CD4-positive, alpha-beta T cell (primary cell): ENCODE results near the gene AUTS2. TPM values are rescaled to one million over a fixed set of nuclear protein-coding genes. Genes with fewer than 3 reads are reported as not detected.

Source experiments
- ATAC-seq: fragments of 200-7000 bp; cut with Tn5 transposase; one replicate; pipeline ENCODE4 v1.10.0; 2022; ENCODE audit warnings: mild to moderate bottlenecking; ENCODE audit not compliant: poor library complexity
- CTCF ChIA-PET: fragments of 350-600 bp; sonication (Branson Sonifier 250); formaldehyde crosslinking; loops from one replicate; lab custom pipeline; 2021; ENCODE audit warnings: antibody characterized with exemption, inconsistent platforms; lab: Charles Lee
- POLR2A ChIA-PET: fragments of 350-600 bp; sonication (Branson Sonifier 250); formaldehyde crosslinking; loops from one replicate; lab custom pipeline; 2021; ENCODE audit warnings: antibody characterized with exemption, inconsistent platforms; lab: Charles Lee
- DNase-seq, 14 experiments: peaks; one replicate each; pipeline ENCODE4 v3.0.0-alpha.2; 2013 to 2020; ENCODE audit warnings: mixed read lengths in 2 of 14
- H3K27ac ChIP-seq, 2 donors: one replicate each; pipeline versions ENCODE4 v1.5.1 to v1.7.0; 2013; ENCODE audit warnings: low read length in 2 of 2, low read depth in 1 of 2, mild to moderate bottlenecking in 1 of 2
- H3K27me3 ChIP-seq, 2 experiments: 1 replicate in 1 of 2; 2 replicates in 1 of 2; pipeline versions ENCODE4 v1.6.1 to v1.7.0; 2013; ENCODE audit warnings: low read length in 2 of 2, control low read depth in 1 of 2, mild to moderate bottlenecking in 1 of 2, moderate library complexity in 1 of 2; ENCODE audit not compliant: insufficient read depth in 2 of 2, control insufficient read depth in 1 of 2
- H3K36me3 ChIP-seq: one replicate; pipeline ENCODE4 v1.6.1; 2013; ENCODE audit warnings: low read length, control low read depth; ENCODE audit not compliant: insufficient read depth
- H3K4me1 ChIP-seq: one replicate; pipeline ENCODE4 v1.6.1; 2013; ENCODE audit warnings: low read length, control low read depth; ENCODE audit not compliant: insufficient read depth
- H3K4me3 ChIP-seq: one replicate; pipeline ENCODE4 v1.5.1; 2013; ENCODE audit warnings: mild to moderate bottlenecking, low read length, moderate library complexity
- H3K9me3 ChIP-seq, 2 experiments: 1 replicate in 1 of 2; 2 replicates in 1 of 2; pipeline versions ENCODE4 v1.6.1 to v1.7.0; 2013; ENCODE audit warnings: low read length in 2 of 2, mild to moderate bottlenecking in 2 of 2, control low read depth in 1 of 2, moderate library complexity in 1 of 2; ENCODE audit not compliant: control insufficient read depth in 1 of 2, insufficient read depth in 1 of 2
- H3K27ac Mint-ChIP-seq: one replicate; pipeline ENCODE4 v1.8.0; 2020; ENCODE audit warnings: mixed read lengths
- H3K27me3 Mint-ChIP-seq: one replicate; pipeline ENCODE4 v1.8.0; 2021; ENCODE audit warnings: mixed read lengths
- H3K36me3 Mint-ChIP-seq: one replicate; pipeline ENCODE4 v1.8.0; 2021; ENCODE audit warnings: low read depth, mixed read lengths
- H3K4me1 Mint-ChIP-seq: one replicate; pipeline ENCODE4 v1.8.0; 2021; ENCODE audit warnings: low read depth, mixed read lengths
- H3K4me3 Mint-ChIP-seq: one replicate; pipeline ENCODE4 v1.8.0; 2020; ENCODE audit warnings: mild to moderate bottlenecking, mixed read lengths
- H3K9me3 Mint-ChIP-seq: one replicate; pipeline ENCODE4 v1.8.0; 2020; ENCODE audit warnings: mixed read lengths
- intact Hi-C, 2 experiments: fragments of 100-400 bp; cut with DNase I in 1 of 2; cut with micrococcal nuclease in 1 of 2; formaldehyde crosslinking; loops; one replicate each; pipeline versions ENCODE4 v1.15.1 to v1.9.0; 2023 to 2025; cut with DNase I, micrococcal nuclease
- total RNA-seq, 174 experiments: library from RNA in 2 of 174; stranded (reverse) in 2 of 174; gene quantifications; one replicate each; pipeline ENCODE4 v1.2.3 and lab custom pipeline; 2021 to 2026
- TF ChIP-seq, protein P1 (sequence below): fragments of 200-600 bp; IDR thresholded peaks from one replicate; pipeline ENCODE4 v1.8.0; 2022; ENCODE audit warnings: antibody characterized with exemption, mild to moderate bottlenecking

AUTS2 gene
- total RNA-seq, 2 experiments from 2014 or later, result 43.6 to 47.6 TPM

DNA sequence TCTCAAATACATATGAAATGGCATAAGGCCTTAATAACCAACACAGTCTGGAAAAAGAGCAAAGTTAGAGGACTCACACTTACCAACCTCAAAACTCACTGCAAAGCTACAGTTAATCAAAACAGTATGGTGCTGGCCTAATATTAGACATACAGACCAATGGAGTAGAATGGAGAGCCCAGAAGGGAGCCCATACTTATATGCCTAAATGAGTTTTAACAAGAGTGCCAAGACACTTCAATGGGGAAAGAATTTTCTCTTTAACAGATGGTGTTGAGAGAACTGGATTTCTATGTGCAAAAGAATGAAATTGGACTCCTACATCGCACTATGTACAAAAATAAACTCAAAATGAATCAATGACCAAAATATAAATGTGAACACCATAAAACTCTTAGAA is 522.6 kb downstream of the AUTS2 start:
- Histone ChIP-seq H3K27ac (no peak overlapping the region), H3K4me3 (no peak overlapping the region), H3K27me3 (no peaks in the 10 kb centered on the region), H3K36me3 (no peaks in the 10 kb centered on the region), H3K4me1 (no peaks in the 10 kb centered on the region), H3K9me3 (peaks cover 11 to 22% of the 10 kb centered on the region in 2 experiments)
- peaks cover 24% of the 10 kb centered on the region for H3K9me3 Mint-ChIP-seq
- ChIA-PET CTCF (no interaction called here), POLR2A (no interaction called here)
- ATAC-seq (no peak), DNase-seq (no peak)
- H3K4me3 Mint-ChIP-seq, result no peak overlapping the region
- TF ChIP-seq, protein P1, sequence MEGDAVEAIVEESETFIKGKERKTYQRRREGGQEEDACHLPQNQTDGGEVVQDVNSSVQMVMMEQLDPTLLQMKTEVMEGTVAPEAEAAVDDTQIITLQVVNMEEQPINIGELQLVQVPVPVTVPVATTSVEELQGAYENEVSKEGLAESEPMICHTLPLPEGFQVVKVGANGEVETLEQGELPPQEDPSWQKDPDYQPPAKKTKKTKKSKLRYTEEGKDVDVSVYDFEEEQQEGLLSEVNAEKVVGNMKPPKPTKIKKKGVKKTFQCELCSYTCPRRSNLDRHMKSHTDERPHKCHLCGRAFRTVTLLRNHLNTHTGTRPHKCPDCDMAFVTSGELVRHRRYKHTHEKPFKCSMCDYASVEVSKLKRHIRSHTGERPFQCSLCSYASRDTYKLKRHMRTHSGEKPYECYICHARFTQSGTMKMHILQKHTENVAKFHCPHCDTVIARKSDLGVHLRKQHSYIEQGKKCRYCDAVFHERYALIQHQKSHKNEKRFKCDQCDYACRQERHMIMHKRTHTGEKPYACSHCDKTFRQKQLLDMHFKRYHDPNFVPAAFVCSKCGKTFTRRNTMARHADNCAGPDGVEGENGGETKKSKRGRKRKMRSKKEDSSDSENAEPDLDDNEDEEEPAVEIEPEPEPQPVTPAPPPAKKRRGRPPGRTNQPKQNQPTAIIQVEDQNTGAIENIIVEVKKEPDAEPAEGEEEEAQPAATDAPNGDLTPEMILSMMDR, result no peak
- H3K4me1 Mint-ChIP-seq, result no peaks in the 10 kb centered on the region
- H3K27me3 Mint-ChIP-seq, result no peaks in the 10 kb centered on the region
- intact Hi-C loops, result no loop called here
- no peaks in the 10 kb centered on the region for H3K36me3 Mint-ChIP-seq
- no peak overlapping the region for H3K27ac Mint-ChIP-seq

DNA sequence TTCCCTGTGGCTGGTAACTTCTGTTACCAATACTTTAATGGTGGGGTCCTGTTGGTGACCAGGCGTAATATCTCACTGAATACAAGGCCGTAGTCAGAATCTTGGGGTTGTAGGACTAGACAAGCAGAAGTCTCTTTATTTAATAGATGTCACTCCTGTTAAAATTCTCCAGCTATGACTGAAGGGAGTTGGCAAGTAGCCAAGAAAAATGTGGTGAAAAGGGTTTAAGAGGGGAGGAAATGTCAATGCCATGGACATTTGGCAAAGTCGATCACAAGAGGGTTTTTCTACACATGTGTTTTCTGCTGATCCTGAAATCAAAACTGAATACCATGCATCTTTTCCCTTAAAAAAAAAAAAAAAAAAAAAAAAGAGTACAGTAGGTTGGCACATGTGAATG is 533.5 kb downstream of the AUTS2 start:
- TF ChIP-seq, protein P1, result no peak
- intact Hi-C loops, result no loop called here
- peaks cover 3% of the 10 kb centered on the region for H3K9me3 Mint-ChIP-seq

DNA sequence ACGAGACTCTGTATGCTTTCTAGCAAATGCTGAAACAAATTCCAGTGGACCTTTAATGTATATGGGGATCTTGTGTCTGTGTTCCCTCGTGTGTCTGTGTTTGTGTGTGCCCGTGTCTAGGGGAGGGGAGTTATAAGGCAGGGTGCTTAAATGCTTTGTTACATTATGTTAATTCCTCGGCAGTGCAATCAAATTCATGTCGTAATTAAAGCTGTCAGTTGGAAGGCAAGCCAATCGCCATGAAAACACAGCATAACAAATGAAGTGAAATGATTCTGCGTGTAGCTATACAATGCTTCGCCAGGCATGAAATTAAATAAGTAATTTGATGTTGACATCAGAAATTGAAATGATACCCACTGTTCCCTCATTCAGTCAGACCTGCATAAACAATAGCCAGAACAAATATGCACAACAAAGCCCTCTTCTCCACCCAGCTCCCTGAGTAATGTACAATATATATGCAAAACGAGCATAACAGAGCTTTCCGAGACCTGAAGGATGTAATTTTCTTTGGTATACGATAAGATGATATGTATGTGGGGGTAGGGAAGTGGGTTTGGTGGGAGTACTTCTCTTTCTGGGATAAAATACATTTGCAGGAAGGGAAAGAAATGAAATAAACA is 534.1 kb downstream of the AUTS2 start:
- H3K4me3 ChIP-seq, result no peak overlapping the region
- Mint-ChIP-seq H3K4me3 (no peak overlapping the region), H3K36me3 (no peaks in the 10 kb centered on the region), H3K27ac (no peak overlapping the region), H3K27me3 (no peaks in the 10 kb centered on the region), H3K4me1 (no peaks in the 10 kb centered on the region), H3K9me3 (peaks cover 2% of the 10 kb centered on the region)
- no peaks in the 10 kb centered on the region for H3K27me3 ChIP-seq
- ATAC-seq (no peak), DNase-seq (no peak)
- POLR2A ChIA-PET, result no interaction called here
- no peaks in the 10 kb centered on the region for H3K9me3 ChIP-seq
- no peak overlapping the region for H3K27ac ChIP-seq
- no peaks in the 10 kb centered on the region for H3K4me1 ChIP-seq
- CTCF ChIA-PET, result no interaction called here
- no peaks in the 10 kb centered on the region for H3K36me3 ChIP-seq
- intact Hi-C loops, result no loop called here
- TF ChIP-seq, protein P1, result no peak

More for the DNA sequence above, 533.5 kb downstream of the AUTS2 start:
- H3K36me3 Mint-ChIP-seq, result no peaks in the 10 kb centered on the region
- DNase-seq (no peak), ATAC-seq (no peak)
- H3K4me3 ChIP-seq, result no peak overlapping the region
- H3K27ac ChIP-seq, result no peak overlapping the region
- CTCF ChIA-PET, result no interaction called here
- no peaks in the 10 kb centered on the region for H3K27me3 ChIP-seq
- no peaks in the 10 kb centered on the region for H3K4me1 Mint-ChIP-seq
- no peaks in the 10 kb centered on the region for H3K36me3 ChIP-seq
- no peak overlapping the region for H3K27ac Mint-ChIP-seq
- no peak overlapping the region for H3K4me3 Mint-ChIP-seq
- no peaks in the 10 kb centered on the region for H3K4me1 ChIP-seq
- no peaks in the 10 kb centered on the region for H3K27me3 Mint-ChIP-seq
- POLR2A ChIA-PET, result interaction anchor here (0.6 kb wide), 1 partner anchor 117 kb away, joined by 3 read pairs; no protein-coding TSS in a partner anchor
- no peaks in the 10 kb centered on the region for H3K9me3 ChIP-seq
